ENCODE data around the gene ZNF665.

Gene ZNF665

GRCh38 chr19:53183146-53183764 is 9.9 kb downstream of the ZNF665 start:
- Histone ChIP-seq H2BK5ac (ENCODE audit: low read depth, low read length, poor library complexity) (peak overlapping the region; percentile 7), H4K91ac (ENCODE audit: low read depth, low read length) (peak overlapping the region; percentile 45), H3K14ac (ENCODE audit: low read length) (peak overlapping the region; percentile 28), H2BK12ac (ENCODE audit: low read length) (no peak overlapping the region), H3K27ac (ENCODE audit: low read depth, low read length) (peak overlapping the region; percentile 84), H3K4me2 (ENCODE audit: low read length) (peak overlapping the region; percentile 51), H2AK5ac (ENCODE audit: low read length) (no peak overlapping the region), H3K23ac (ENCODE audit: low read length) (no peak overlapping the region), H3K79me1 (ENCODE audit: low read length) (no peaks in the 10 kb centered on the region), H2BK120ac (ENCODE audit: insufficient read depth, low read length, poor library complexity) (no peak overlapping the region), H3K27me3 (ENCODE audit: insufficient read depth, low read length) (no peaks in the 10 kb centered on the region), H3K4ac (ENCODE audit: low read depth, low read length) (no peak overlapping the region), H4K12ac (ENCODE audit: low read depth, low read length) (no peak overlapping the region), H3K18ac (ENCODE audit: low read length) (no peak overlapping the region), H3K4me1 (ENCODE audit: control insufficient read depth in 1 of 2, insufficient read depth in 2 of 2, low read length in 2 of 2) (peaks cover 8 to 17% of the 10 kb centered on the region in 2 experiments), H4K8ac (ENCODE audit: low read depth, low read length) (no peak overlapping the region), H3K4me3 (ENCODE audit: low read depth, low read length) (no peak overlapping the region), H3K36me3 (ENCODE audit: control insufficient read depth in 1 of 2, insufficient read depth in 2 of 2, low read length in 2 of 2) (peaks cover 4 to 5% of the 10 kb centered on the region in 2 experiments), H2AFZ (ENCODE audit: insufficient read depth, low read length, poor library complexity) (no peak overlapping the region), H3K9ac (ENCODE audit: low read length) (no peak overlapping the region), H3K79me2 (ENCODE audit: control insufficient read depth, insufficient read depth, low read length, poor library complexity) (no peaks in the 10 kb centered on the region), H3K9me3 (ENCODE audit: insufficient read depth, low read depth, low read length) (peaks cover 2% of the 10 kb centered on the region)
- no CpG with 5 or more reads among the region's 6 CpGs for WGBS (ENCODE audit: extremely low coverage, insufficient coverage, insufficient read length)
- DNase-seq, result peak in 1 of 2 donors; percentile 3

GRCh38 chr19:53182202-53182601 is 11.0 kb downstream of the ZNF665 start:
- H3K14ac ChIP-seq (ENCODE audit: low read length), result no peak overlapping the region
- H2BK5ac ChIP-seq (ENCODE audit: low read depth, low read length, poor library complexity), result no peak overlapping the region
- H4K8ac ChIP-seq (ENCODE audit: low read depth, low read length), result no peak overlapping the region
- no peak overlapping the region for H4K12ac ChIP-seq (ENCODE audit: low read depth, low read length)
- WGBS (ENCODE audit: extremely low coverage, insufficient coverage, insufficient read length), result no CpG with 5 or more reads among the region's 10 CpGs
- H3K9me3 ChIP-seq (ENCODE audit: insufficient read depth, low read depth, low read length), result peaks cover 2% of the 10 kb centered on the region
- H3K4me2 ChIP-seq (ENCODE audit: low read length), result peak overlapping the region; percentile 51
- no peaks in the 10 kb centered on the region for H3K79me2 ChIP-seq (ENCODE audit: control insufficient read depth, insufficient read depth, low read length, poor library complexity)
- H3K27ac ChIP-seq (ENCODE audit: low read depth, low read length), result peak overlapping the region; percentile 84
- H3K4me3 ChIP-seq (ENCODE audit: low read depth, low read length), result no peak overlapping the region
- no peaks in the 10 kb centered on the region for H3K79me1 ChIP-seq (ENCODE audit: low read length)
- peaks cover 8 to 17% of the 10 kb centered on the region in 2 experiments for H3K4me1 ChIP-seq (ENCODE audit: control insufficient read depth in 1 of 2, insufficient read depth in 2 of 2, low read length in 2 of 2)
- peaks cover 4 to 5% of the 10 kb centered on the region in 2 experiments for H3K36me3 ChIP-seq (ENCODE audit: control insufficient read depth in 1 of 2, insufficient read depth in 2 of 2, low read length in 2 of 2)
- no peak for DNase-seq
- no peak overlapping the region for H3K18ac ChIP-seq (ENCODE audit: low read length)
- H2AK5ac ChIP-seq (ENCODE audit: low read length), result no peak overlapping the region
- H3K27me3 ChIP-seq (ENCODE audit: insufficient read depth, low read length), result no peaks in the 10 kb centered on the region
- no peak overlapping the region for H2BK12ac ChIP-seq (ENCODE audit: low read length)
- no peak overlapping the region for H2AFZ ChIP-seq (ENCODE audit: insufficient read depth, low read length, poor library complexity)
- no peak overlapping the region for H3K23ac ChIP-seq (ENCODE audit: low read length)
- H2BK120ac ChIP-seq (ENCODE audit: insufficient read depth, low read length, poor library complexity), result no peak overlapping the region
- H3K9ac ChIP-seq (ENCODE audit: low read length), result no peak overlapping the region
- no peak overlapping the region for H4K91ac ChIP-seq (ENCODE audit: low read depth, low read length)
- H3K4ac ChIP-seq (ENCODE audit: low read depth, low read length), result no peak overlapping the region

- no CpG with 5 or more reads among the region's 5 CpGs for WGBS (ENCODE audit: extremely low coverage, insufficient coverage, insufficient read length)
- no peak overlapping the region for H2AFZ ChIP-seq (ENCODE audit: insufficient read depth, low read length, poor library complexity)
These were observed 15.2 kb downstream of the ZNF665 start for GRCh38 chr19:53177986-53178385.

GRCh38 chr19:53172889-53173288 is 20.3 kb downstream of the ZNF665 start:
- DNase-seq, result no peak

More at GRCh38 chr19:53177986-53178385, 15.2 kb downstream of the ZNF665 start:
- Histone ChIP-seq H3K4me3 (ENCODE audit: low read depth, low read length) (no peak overlapping the region), H3K79me1 (ENCODE audit: low read length) (no peaks in the 10 kb centered on the region), H3K9ac (ENCODE audit: low read length) (no peak overlapping the region), H4K12ac (ENCODE audit: low read depth, low read length) (no peak overlapping the region), H3K23ac (ENCODE audit: low read length) (no peak overlapping the region), H4K91ac (ENCODE audit: low read depth, low read length) (no peak overlapping the region), H3K27ac (ENCODE audit: low read depth, low read length) (no peak overlapping the region), H2BK12ac (ENCODE audit: low read length) (no peak overlapping the region), H4K8ac (ENCODE audit: low read depth, low read length) (no peak overlapping the region), H3K36me3 (ENCODE audit: control insufficient read depth in 1 of 2, insufficient read depth in 2 of 2, low read length in 2 of 2) (peaks cover 3 to 11% of the 10 kb centered on the region in 2 experiments), H3K4me1 (ENCODE audit: control insufficient read depth in 1 of 2, insufficient read depth in 2 of 2, low read length in 2 of 2) (peaks cover 5 to 6% of the 10 kb centered on the region in 2 experiments), H3K18ac (ENCODE audit: low read length) (no peak overlapping the region), H3K79me2 (ENCODE audit: control insufficient read depth, insufficient read depth, low read length, poor library complexity) (no peaks in the 10 kb centered on the region), H2AK5ac (ENCODE audit: low read length) (no peak overlapping the region), H3K4me2 (ENCODE audit: low read length) (no peak overlapping the region), H2BK120ac (ENCODE audit: insufficient read depth, low read length, poor library complexity) (no peak overlapping the region), H3K9me3 (ENCODE audit: insufficient read depth, low read depth, low read length) (peaks cover 2% of the 10 kb centered on the region), H3K14ac (ENCODE audit: low read length) (no peak overlapping the region), H2BK5ac (ENCODE audit: low read depth, low read length, poor library complexity) (no peak overlapping the region), H3K27me3 (ENCODE audit: insufficient read depth, low read length) (no peaks in the 10 kb centered on the region), H3K4ac (ENCODE audit: low read depth, low read length) (no peak overlapping the region)
- no peak for DNase-seq

More at GRCh38 chr19:53172889-53173288, 20.3 kb downstream of the ZNF665 start:
- no CpG with 5 or more reads among the region's 4 CpGs for WGBS (ENCODE audit: extremely low coverage, insufficient coverage, insufficient read length)
- Histone ChIP-seq H4K8ac (ENCODE audit: low read depth, low read length) (no peak overlapping the region), H2BK120ac (ENCODE audit: insufficient read depth, low read length, poor library complexity) (no peak overlapping the region), H3K4me1 (ENCODE audit: control insufficient read depth in 1 of 2, insufficient read depth in 2 of 2, low read length in 2 of 2) (no peaks in the 10 kb centered on the region), H3K14ac (ENCODE audit: low read length) (no peak overlapping the region), H2AK5ac (ENCODE audit: low read length) (no peak overlapping the region), H2AFZ (ENCODE audit: insufficient read depth, low read length, poor library complexity) (no peak overlapping the region), H2BK5ac (ENCODE audit: low read depth, low read length, poor library complexity) (no peak overlapping the region), H3K27ac (ENCODE audit: low read depth, low read length) (no peak overlapping the region), H3K79me1 (ENCODE audit: low read length) (no peaks in the 10 kb centered on the region), H4K91ac (ENCODE audit: low read depth, low read length) (no peak overlapping the region), H2BK12ac (ENCODE audit: low read length) (no peak overlapping the region), H3K4me2 (ENCODE audit: low read length) (no peak overlapping the region), H3K4me3 (ENCODE audit: low read depth, low read length) (no peak overlapping the region), H3K27me3 (ENCODE audit: insufficient read depth, low read length) (no peaks in the 10 kb centered on the region), H3K36me3 (ENCODE audit: control insufficient read depth in 1 of 2, insufficient read depth in 2 of 2, low read length in 2 of 2) (peaks cover 4 to 6% of the 10 kb centered on the region in 2 experiments), H3K4ac (ENCODE audit: low read depth, low read length) (no peak overlapping the region), H3K9me3 (ENCODE audit: insufficient read depth, low read depth, low read length) (peaks cover 2% of the 10 kb centered on the region), H3K23ac (ENCODE audit: low read length) (no peak overlapping the region), H3K9ac (ENCODE audit: low read length) (no peak overlapping the region), H4K12ac (ENCODE audit: low read depth, low read length) (no peak overlapping the region), H3K18ac (ENCODE audit: low read length) (no peak overlapping the region), H3K79me2 (ENCODE audit: control insufficient read depth, insufficient read depth, low read length, poor library complexity) (no peaks in the 10 kb centered on the region)
